ENCODE measurements around the gene RAB6B.

DNA sequence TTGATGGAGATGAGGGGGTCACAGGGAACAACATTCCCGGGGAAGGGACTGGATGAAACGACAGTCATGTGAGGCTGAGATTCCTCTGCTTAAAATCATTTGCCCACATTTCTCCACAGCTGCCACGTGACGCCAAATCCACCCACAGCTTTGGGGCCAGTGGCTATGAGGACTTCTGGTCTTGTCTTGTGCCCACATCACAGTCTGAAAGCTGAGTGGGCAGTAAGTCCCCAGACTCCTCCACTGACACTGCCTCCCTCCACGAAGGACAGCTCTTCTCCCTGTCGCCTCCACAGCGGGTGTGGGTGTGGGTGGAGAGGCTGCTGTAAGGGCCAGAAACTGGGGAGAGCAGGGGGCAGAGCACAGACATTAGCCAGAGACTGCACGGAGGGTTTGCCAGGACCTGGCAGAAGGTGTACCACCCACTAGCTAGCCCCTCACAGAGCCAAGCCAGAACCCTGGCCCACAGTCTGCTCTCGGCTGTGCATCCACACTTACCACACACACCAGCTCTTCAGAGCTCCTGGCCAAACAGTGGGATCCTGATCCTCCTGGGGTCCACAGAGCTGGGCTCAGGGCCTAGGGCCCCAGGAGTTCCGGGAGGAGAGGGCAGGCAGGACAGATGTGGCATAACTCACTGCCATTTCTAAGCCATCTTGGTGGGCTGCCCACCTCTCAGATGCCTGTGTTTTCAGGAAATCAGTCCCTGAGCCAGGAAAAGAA is 24.2 kb downstream of the RAB6B start:
- TF ChIP-seq, protein P1, sequence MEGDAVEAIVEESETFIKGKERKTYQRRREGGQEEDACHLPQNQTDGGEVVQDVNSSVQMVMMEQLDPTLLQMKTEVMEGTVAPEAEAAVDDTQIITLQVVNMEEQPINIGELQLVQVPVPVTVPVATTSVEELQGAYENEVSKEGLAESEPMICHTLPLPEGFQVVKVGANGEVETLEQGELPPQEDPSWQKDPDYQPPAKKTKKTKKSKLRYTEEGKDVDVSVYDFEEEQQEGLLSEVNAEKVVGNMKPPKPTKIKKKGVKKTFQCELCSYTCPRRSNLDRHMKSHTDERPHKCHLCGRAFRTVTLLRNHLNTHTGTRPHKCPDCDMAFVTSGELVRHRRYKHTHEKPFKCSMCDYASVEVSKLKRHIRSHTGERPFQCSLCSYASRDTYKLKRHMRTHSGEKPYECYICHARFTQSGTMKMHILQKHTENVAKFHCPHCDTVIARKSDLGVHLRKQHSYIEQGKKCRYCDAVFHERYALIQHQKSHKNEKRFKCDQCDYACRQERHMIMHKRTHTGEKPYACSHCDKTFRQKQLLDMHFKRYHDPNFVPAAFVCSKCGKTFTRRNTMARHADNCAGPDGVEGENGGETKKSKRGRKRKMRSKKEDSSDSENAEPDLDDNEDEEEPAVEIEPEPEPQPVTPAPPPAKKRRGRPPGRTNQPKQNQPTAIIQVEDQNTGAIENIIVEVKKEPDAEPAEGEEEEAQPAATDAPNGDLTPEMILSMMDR (IDR thresholded peaks at IDR 0.05; ENCODE audit: low read depth, low read length): no peak
- no peak for TF ChIP-seq MAX (IDR thresholded peaks at IDR 0.05; ENCODE audit: low read depth, low read length)

Measured in NB4 (cell line).